Ascending aorta (tissue), 2 donors: ENCODE measurements around the gene KCNN4. TPM values are rescaled to one million over a fixed set of nuclear protein-coding genes. Genes with fewer than 3 reads are reported as not detected.

ENCODE experiments used
- DNase-seq, 2 donors: peaks; one replicate each; pipeline ENCODE4 v3.0.0-alpha.2; 2019; ENCODE audit warnings: low spot score in 2 of 2
- H3K27ac ChIP-seq, 2 donors: fragments of 200-600 bp; sonication (generic); one replicate each; pipeline ENCODE4 v1.5.1; 2016 to 2017; ENCODE audit warnings: mild to moderate bottlenecking in 1 of 2
- H3K27me3 ChIP-seq: fragments of 200-600 bp; sonication (generic); one replicate; pipeline ENCODE4 v1.5.1; 2017
- H3K36me3 ChIP-seq, 2 donors: fragments of 200-600 bp; sonication (generic); one replicate each; pipeline ENCODE4 v1.5.1; 2016
- H3K4me1 ChIP-seq, 2 donors: fragments of 200-600 bp; sonication (generic); one replicate each; pipeline ENCODE4 v1.5.1; 2016 to 2017; ENCODE audit warnings: mild to moderate bottlenecking in 1 of 2
- H3K4me3 ChIP-seq, 2 donors: fragments of 200-600 bp; sonication (generic); one replicate each; pipeline ENCODE4 v1.5.1; 2016 to 2017; ENCODE audit warnings: mild to moderate bottlenecking in 1 of 2
- H3K9me3 ChIP-seq, 2 donors: fragments of 200-600 bp; sonication (generic); one replicate each; pipeline ENCODE4 v1.5.1; 2016
- intact Hi-C: fragments of 100-400 bp; cut with DNase I; formaldehyde crosslinking; loops from one replicate; pipeline ENCODE4 v1.15.1; 2023
- total RNA-seq: library from RNA; depleted of rRNA; stranded (reverse); fragments of >200 nt; gene quantifications from one replicate; pipeline ENCODE4 v1.1.0, GENCODE V29; 2016
- TF ChIP-seq, protein P1 (sequence below), 3 experiments: fragments of 200-600 bp in 2 of 3; fragments of 450-650 bp in 1 of 3; sonication (generic) in 2 of 3; IDR thresholded peaks; one replicate each; pipeline ENCODE4 v1.5.1; 2016 to 2019; ENCODE audit warnings: antibody characterized with exemption in 3 of 3, mild to moderate bottlenecking in 1 of 3, moderate library complexity in 1 of 3

KCNN4 gene
- total RNA-seq, 1 donor from 2014 or later, result 2.3 TPM

DNA sequence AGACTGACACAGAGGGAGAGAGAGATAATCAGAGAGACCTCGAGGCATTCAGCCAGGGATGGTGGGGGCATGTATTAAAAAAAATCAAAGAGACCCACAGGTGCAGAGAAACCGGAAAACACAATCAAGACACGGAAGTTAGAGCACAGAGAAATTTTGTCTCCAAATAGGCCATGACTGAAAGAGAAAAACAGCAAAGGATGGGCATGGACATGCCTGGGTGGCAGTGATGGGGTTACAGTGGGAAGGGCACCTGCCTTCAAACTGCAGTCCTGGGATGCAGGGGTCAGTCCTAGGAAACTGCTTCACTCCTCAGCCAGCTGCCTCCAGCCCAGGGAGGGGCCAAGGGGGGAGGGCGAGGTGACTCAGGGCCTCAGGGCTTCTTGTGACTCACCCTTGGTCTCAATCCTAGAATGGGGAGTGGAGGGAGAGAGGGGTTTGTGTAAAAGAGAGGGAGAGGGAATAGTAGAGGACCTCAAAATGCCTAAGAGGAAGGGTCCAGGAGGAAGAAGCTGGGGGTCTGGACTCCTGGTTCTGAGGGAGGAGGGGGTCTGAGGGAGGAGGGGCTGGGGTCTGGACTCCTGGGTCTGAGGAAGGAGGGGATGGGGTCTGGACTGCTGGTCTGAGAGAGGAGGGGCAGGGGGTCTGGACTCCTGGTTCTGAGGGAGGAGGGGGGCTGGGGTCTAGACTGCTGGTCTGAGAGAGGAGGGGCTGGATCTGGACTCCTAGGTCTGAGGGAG lies 3.6 kb upstream of the KCNN4 start:
- Histone ChIP-seq H3K27me3 (no peaks in the 10 kb centered on the region), H3K27ac (no peak overlapping the region), H3K4me3 (no peak overlapping the region), H3K4me1 (peaks cover 0 to 7% of the 10 kb centered on the region in 2 donors), H3K9me3 (no peaks in the 10 kb centered on the region), H3K36me3 (no peaks in the 10 kb centered on the region)
- DNase-seq, result peak in 1 of 2 donors; percentile 79
- intact Hi-C loops, result no loop called here
- TF ChIP-seq, protein P1, sequence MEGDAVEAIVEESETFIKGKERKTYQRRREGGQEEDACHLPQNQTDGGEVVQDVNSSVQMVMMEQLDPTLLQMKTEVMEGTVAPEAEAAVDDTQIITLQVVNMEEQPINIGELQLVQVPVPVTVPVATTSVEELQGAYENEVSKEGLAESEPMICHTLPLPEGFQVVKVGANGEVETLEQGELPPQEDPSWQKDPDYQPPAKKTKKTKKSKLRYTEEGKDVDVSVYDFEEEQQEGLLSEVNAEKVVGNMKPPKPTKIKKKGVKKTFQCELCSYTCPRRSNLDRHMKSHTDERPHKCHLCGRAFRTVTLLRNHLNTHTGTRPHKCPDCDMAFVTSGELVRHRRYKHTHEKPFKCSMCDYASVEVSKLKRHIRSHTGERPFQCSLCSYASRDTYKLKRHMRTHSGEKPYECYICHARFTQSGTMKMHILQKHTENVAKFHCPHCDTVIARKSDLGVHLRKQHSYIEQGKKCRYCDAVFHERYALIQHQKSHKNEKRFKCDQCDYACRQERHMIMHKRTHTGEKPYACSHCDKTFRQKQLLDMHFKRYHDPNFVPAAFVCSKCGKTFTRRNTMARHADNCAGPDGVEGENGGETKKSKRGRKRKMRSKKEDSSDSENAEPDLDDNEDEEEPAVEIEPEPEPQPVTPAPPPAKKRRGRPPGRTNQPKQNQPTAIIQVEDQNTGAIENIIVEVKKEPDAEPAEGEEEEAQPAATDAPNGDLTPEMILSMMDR (IDR thresholded peaks at IDR 0.05), result no peak

DNA sequence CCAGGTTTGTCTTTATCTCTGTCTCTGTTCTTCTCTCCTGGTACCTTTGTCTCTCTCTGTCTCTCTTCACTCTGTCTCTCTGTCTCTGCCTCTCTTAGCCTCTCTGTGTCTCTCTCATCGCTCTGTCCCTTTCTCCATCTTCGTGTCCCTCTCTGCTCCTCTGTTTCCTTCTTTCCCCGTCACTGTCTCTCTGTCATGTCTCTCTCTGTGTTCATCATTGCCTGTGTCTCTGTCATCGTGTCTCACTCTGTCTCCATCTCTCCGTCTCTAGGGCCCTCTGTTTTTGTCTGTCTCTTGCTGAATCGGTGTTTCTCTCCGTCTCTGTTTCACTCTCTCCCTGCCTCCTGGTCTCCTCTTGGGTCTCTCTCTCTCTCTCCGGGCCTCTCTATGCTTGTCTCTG lies 2.9 kb upstream of the KCNN4 start:
- Histone ChIP-seq H3K36me3 (no peaks in the 10 kb centered on the region), H3K27ac (no peak overlapping the region), H3K4me3 (no peak overlapping the region), H3K9me3 (no peaks in the 10 kb centered on the region), H3K4me1 (peaks cover 0 to 7% of the 10 kb centered on the region in 2 donors), H3K27me3 (no peaks in the 10 kb centered on the region)
- TF ChIP-seq, protein P1 (IDR thresholded peaks at IDR 0.05), result no peak
- intact Hi-C loops, result no loop called here
- DNase-seq, result no peak

DNA sequence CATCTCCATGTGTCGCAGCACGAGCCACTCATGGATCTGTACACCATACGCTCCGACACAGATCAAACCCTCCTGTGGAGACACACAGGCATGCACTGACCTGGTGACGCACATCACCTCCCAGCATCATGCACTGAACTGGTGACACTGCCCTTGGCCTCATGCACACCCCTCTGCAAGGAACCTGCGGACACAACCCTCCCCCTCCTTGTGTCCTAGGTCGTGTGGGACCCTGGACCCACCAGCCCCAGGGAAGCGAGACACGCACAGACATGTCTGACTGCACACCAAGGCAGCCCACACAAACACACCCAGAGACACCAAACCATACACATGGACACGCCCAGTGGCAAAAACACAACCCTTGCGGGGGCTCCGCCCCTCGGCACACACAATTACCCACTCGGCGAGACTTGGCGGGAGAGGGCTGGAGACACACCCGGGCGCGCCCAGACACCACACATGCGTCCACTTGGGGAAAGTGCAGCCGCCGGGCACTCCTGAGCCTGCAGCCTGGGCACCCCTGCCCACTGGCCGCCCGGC lies 2.0 kb upstream of the KCNN4 start:
- Histone ChIP-seq H3K9me3 (no peaks in the 10 kb centered on the region), H3K27me3 (no peaks in the 10 kb centered on the region), H3K36me3 (no peaks in the 10 kb centered on the region), H3K27ac (no peak overlapping the region), H3K4me1 (peaks cover 0 to 7% of the 10 kb centered on the region in 2 donors), H3K4me3 (no peak overlapping the region)
- no peak for DNase-seq
- intact Hi-C loops, result no loop called here
- TF ChIP-seq, protein P1 (IDR thresholded peaks at IDR 0.05), result no peak

DNA sequence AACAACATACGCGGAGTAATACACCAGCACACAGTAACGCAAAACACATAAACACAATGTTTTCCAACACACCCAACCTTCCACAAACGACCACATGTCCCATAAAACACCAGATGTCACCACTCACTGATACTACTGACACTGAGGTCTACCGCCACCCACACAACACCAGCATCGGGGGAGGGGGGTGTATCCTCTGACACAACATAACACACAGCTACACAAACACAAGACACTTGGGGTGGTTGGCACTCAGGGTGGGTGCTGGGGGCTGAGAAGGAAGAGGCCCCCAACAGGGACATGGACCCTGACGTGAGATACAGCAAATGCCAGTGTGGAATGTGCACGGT lies 1.5 kb upstream of the KCNN4 start:
- Histone ChIP-seq H3K4me1 (peaks cover 0 to 7% of the 10 kb centered on the region in 2 donors), H3K36me3 (no peaks in the 10 kb centered on the region), H3K27ac (no peak overlapping the region), H3K9me3 (no peaks in the 10 kb centered on the region), H3K27me3 (no peaks in the 10 kb centered on the region), H3K4me3 (no peak overlapping the region)
- DNase-seq, result no peak
- intact Hi-C loops, result no loop called here
- TF ChIP-seq, protein P1 (IDR thresholded peaks at IDR 0.05), result no peak

DNA sequence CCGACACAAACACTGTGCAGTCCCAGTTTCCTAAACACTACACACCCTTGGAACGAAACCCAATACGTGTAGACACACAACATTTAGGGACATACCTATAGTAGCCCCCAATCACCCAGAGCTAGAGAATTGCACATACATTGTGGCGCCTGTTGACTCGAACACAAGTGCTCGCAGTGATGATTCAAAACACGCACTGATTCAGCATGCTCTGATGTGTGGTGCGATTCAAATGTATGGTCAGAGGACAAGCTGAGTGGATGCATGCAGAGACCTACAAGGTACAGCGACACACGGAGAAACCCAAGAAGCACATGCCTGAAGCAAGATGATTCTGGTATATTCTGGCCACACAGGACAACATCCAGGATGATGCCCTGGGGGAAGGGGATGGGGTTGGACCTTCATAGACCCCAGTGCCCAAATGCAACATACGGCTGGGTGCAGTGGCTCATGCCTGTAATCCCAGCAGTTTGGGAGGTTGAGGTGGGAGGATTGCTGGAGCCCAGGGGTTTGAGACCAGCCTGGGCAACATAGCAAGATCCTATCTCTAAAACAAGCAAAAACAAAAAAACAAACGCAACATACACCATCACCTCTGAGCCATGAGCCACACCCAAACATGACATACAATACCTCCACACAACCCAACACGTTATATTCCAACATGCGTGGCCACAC lies 997 bp upstream of the KCNN4 start:
- H3K36me3 ChIP-seq, result no peaks in the 10 kb centered on the region
- no peaks in the 10 kb centered on the region for H3K9me3 ChIP-seq
- H3K4me3 ChIP-seq, result no peak overlapping the region
- TF ChIP-seq, protein P1 (IDR thresholded peaks at IDR 0.05), result no peak
- no peak overlapping the region for H3K27ac ChIP-seq
- intact Hi-C loops, result no loop called here
- H3K4me1 ChIP-seq, result peaks cover 0 to 7% of the 10 kb centered on the region in 2 donors
- no peak for DNase-seq
- no peaks in the 10 kb centered on the region for H3K27me3 ChIP-seq
